IMR-90 (cell line): Measurements from ENCODE around the gene OR10H5.

ENCODE experiments used
- CTCF ChIP-seq: conservative IDR thresholded peaks from 2 replicates; pipeline ENCODE4 v1.5.1; 2012; ENCODE audit warnings: mild to moderate bottlenecking, low read depth, low read length, improper control_type of control experiment
- MAZ ChIP-seq: IDR thresholded peaks from 2 replicates; pipeline ENCODE4 v1.6.1; 2012; ENCODE audit warnings: low read depth, mild to moderate bottlenecking, low read length, improper control_type of control experiment, moderate library complexity, borderline replicate concordance
- POLR2A ChIP-seq: IDR thresholded peaks from 2 replicates; pipeline ENCODE4 v1.6.1; 2012; ENCODE audit warnings: mild to moderate bottlenecking, low read depth, low read length

- TF ChIP-seq CTCF (no peak), POLR2A (no peak), MAZ (no peak)
Observed at GRCh38 chr19:15787611-15788155, at the start of gene OR10H5.
